ENCODE measurements around the gene MAPKBP1. TPM values are rescaled to one million over a fixed set of nuclear protein-coding genes. Genes with fewer than 3 reads are reported as not detected.

The MAPKBP1 gene
- total and polyA plus RNA-seq, 2 of the 4 experiments (the other 2 are of a cell fraction) = 12.5 to 15.3 TPM

- dilution Hi-C loops (cut with HindIII; ENCODE audit: low sequenced_read_pairs, unreplicated experiment) = no loop called here
- H3K4me2 ChIP-seq (ENCODE audit: low read depth, low read length) = no peak overlapping the region
- no peak overlapping the region for H2AK5ac ChIP-seq (ENCODE audit: low read depth, low read length)
- H3K4me3 ChIP-seq (ENCODE audit: insufficient read depth, low read depth, low read length) = no peak overlapping the region
- no peak overlapping the region for H3K14ac ChIP-seq (replicated peaks; ENCODE audit: low read depth, low read length)
- H3K56ac ChIP-seq (ENCODE audit: extremely low read depth, insufficient read depth, low read length) = no peak overlapping the region
- H4K20me1 ChIP-seq (ENCODE audit: insufficient read depth, low read length) = peaks cover 10% of the 10 kb centered on the region; the same call in 1 of the 2 replicates
- intact Hi-C loops (cut with micrococcal nuclease) = loop anchor here (5.0 to 10.0 kb wide), 2 partner anchors 116 to 348 kb away; no protein-coding TSS in a partner anchor
- H2BK15ac ChIP-seq (ENCODE audit: low read depth, low read length) = no peak overlapping the region
- H4K8ac ChIP-seq (ENCODE audit: low read depth in 2 of 2, low read length in 2 of 2) = no peak overlapping the region
- no peak overlapping the region for H3K9ac ChIP-seq (ENCODE audit: low read depth, low read length)
- CTCF ChIA-PET = interaction anchor here (4.5 kb wide), 1 partner anchor 40 kb away, joined by 54 read pairs; the partner anchor contains the start of gene MAPKBP1
- H2BK20ac ChIP-seq (ENCODE audit: low read depth, low read length) = no peak overlapping the region
- ATAC-seq (ENCODE audit: low read depth) (no peak), DNase-seq (no peak)
- H2AK9ac ChIP-seq (replicated peaks; ENCODE audit: low read depth, low read length, poor library complexity) = no peak overlapping the region
- in situ Hi-C loops (cut with MboI; ENCODE audit: low sequenced_read_pairs) = loop anchor here (5.0 kb wide), 1 partner anchor 41 kb away; the partner anchor contains the start of gene MAPKBP1
- H3K79me1 ChIP-seq (ENCODE audit: low read depth in 1 of 2, low read length in 2 of 2) = peaks cover 0 to 35% of the 10 kb centered on the region in 2 experiments; a peak in 2 of 4 replicates
- TF ChIP-seq CHD1 (IDR thresholded peaks at IDR 0.05; ENCODE audit: low read depth, low read length) (no peak), RAD21 (IDR thresholded peaks at IDR 0.05; ENCODE audit: low read length) (no peak), POLR2A (IDR thresholded peaks at IDR 0.05; ENCODE audit: low read depth, low read length) (no peak), SMC3 (IDR thresholded peaks at IDR 0.05; ENCODE audit: low read depth, low read length) (no peak), MAFK (IDR thresholded peaks at IDR 0.05; ENCODE audit: low read depth, low read length) (no peak), MXI1 (IDR thresholded peaks at IDR 0.05; ENCODE audit: borderline replicate concordance, low read depth, low read length) (no peak), RCOR1 (IDR thresholded peaks at IDR 0.05; ENCODE audit: insufficient replicate concordance, low read length) (no peak), ELK1 (IDR thresholded peaks at IDR 0.05; ENCODE audit: borderline replicate concordance, low read depth, low read length) (no peak), RFX5 (IDR thresholded peaks at IDR 0.05; ENCODE audit: low read depth, low read length) (no peak), NFE2L2 (IDR thresholded peaks at IDR 0.05; ENCODE audit: low read depth, low read length) (no peak), BHLHE40 (IDR thresholded peaks at IDR 0.05; ENCODE audit: low read depth, low read length) (no peak), MAZ (IDR thresholded peaks at IDR 0.05; ENCODE audit: borderline replicate concordance, low read depth, low read length) (no peak), FOS (IDR thresholded peaks at IDR 0.05; ENCODE audit: low read depth, low read length) (no peak), CEBPB (IDR thresholded peaks at IDR 0.05; ENCODE audit: low read depth, low read length) (no peak)
- TF ChIP-seq, protein P1, sequence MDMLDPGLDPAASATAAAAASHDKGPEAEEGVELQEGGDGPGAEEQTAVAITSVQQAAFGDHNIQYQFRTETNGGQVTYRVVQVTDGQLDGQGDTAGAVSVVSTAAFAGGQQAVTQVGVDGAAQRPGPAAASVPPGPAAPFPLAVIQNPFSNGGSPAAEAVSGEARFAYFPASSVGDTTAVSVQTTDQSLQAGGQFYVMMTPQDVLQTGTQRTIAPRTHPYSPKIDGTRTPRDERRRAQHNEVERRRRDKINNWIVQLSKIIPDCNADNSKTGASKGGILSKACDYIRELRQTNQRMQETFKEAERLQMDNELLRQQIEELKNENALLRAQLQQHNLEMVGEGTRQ (IDR thresholded peaks at IDR 0.05; ENCODE audit: low read depth, low read length) = no peak
- TF ChIP-seq, protein P2, sequence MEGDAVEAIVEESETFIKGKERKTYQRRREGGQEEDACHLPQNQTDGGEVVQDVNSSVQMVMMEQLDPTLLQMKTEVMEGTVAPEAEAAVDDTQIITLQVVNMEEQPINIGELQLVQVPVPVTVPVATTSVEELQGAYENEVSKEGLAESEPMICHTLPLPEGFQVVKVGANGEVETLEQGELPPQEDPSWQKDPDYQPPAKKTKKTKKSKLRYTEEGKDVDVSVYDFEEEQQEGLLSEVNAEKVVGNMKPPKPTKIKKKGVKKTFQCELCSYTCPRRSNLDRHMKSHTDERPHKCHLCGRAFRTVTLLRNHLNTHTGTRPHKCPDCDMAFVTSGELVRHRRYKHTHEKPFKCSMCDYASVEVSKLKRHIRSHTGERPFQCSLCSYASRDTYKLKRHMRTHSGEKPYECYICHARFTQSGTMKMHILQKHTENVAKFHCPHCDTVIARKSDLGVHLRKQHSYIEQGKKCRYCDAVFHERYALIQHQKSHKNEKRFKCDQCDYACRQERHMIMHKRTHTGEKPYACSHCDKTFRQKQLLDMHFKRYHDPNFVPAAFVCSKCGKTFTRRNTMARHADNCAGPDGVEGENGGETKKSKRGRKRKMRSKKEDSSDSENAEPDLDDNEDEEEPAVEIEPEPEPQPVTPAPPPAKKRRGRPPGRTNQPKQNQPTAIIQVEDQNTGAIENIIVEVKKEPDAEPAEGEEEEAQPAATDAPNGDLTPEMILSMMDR (conservative IDR thresholded peaks at IDR 0.05; ENCODE audit: low read depth, low read length) = no peak
- no peak overlapping the region for H3K4ac ChIP-seq (ENCODE audit: low read depth, low read length)
- H3K23ac ChIP-seq (ENCODE audit: low read depth, low read length) = no peak overlapping the region
- H3K4me1 ChIP-seq (ENCODE audit: control insufficient read depth, insufficient read depth, low read length) = peaks cover 3% of the 10 kb centered on the region
- H3K27ac ChIP-seq (ENCODE audit: insufficient read depth, low read length) = no peak overlapping the region
- H4K91ac ChIP-seq (ENCODE audit: insufficient read depth, low read depth, low read length) = no peak overlapping the region
- no TSS peak for BruUV-seq (replicated peaks)
- H4K5ac ChIP-seq (ENCODE audit: low read depth, low read length) = no peak overlapping the region
- POLR2A ChIA-PET (ENCODE audit: unreplicated experiment) = no interaction called here
- no peak overlapping the region for H3K18ac ChIP-seq (ENCODE audit: low read depth, low read length)
- H3K9me3 ChIP-seq (ENCODE audit: control insufficient read depth, insufficient read depth, low read length) = no peaks in the 10 kb centered on the region
- no peak overlapping the region for H2BK120ac ChIP-seq (ENCODE audit: low read depth, low read length)
- no peak overlapping the region for H2BK5ac ChIP-seq (ENCODE audit: low read depth, low read length, poor library complexity, severe bottlenecking)
- H3K9me1 ChIP-seq (ENCODE audit: insufficient read depth, low read length) = no peaks in the 10 kb centered on the region
- peaks cover 30% of the 10 kb centered on the region for H3K36me3 ChIP-seq (ENCODE audit: control insufficient read depth, insufficient read depth, low read length)
- no peaks in the 10 kb centered on the region for H3K27me3 ChIP-seq (ENCODE audit: control insufficient read depth, insufficient read depth, low read length)
- H2AFZ ChIP-seq (replicated peaks; ENCODE audit: low read length, poor library complexity) = no peak overlapping the region
- WGBS, 2 experiments (ENCODE audit: extremely low coverage in 2 of 2, insufficient read length in 1 of 2) = 83% methylated on average over 7 of the region's 11 CpGs; no CpG with 5 or more reads in 1 of the 2 experiments
These were observed 38.6 kb downstream of the MAPKBP1 start for GRCh38 chr15:41812820-41813375.
